NCI-H345 treated with DMSO at 0.1 percent for 48 hours (cell line): ENCODE results near the gene CSF1R.

Experiments
- DNase-seq: peaks from one replicate; lab custom pipeline; 2025; ENCODE audit not compliant: unreplicated experiment; lab: John Stamatoyannopoulos, UW

The CSF1R gene

GRCh38 chr5:150085950-150086715, at the start of gene CSF1R:
TSS of gene CSF1R (minus strand) at chr5:150086554. CDS start at chr5:150086427, 127 bp downstream.
- DNase-seq, result no peak

DNA sequence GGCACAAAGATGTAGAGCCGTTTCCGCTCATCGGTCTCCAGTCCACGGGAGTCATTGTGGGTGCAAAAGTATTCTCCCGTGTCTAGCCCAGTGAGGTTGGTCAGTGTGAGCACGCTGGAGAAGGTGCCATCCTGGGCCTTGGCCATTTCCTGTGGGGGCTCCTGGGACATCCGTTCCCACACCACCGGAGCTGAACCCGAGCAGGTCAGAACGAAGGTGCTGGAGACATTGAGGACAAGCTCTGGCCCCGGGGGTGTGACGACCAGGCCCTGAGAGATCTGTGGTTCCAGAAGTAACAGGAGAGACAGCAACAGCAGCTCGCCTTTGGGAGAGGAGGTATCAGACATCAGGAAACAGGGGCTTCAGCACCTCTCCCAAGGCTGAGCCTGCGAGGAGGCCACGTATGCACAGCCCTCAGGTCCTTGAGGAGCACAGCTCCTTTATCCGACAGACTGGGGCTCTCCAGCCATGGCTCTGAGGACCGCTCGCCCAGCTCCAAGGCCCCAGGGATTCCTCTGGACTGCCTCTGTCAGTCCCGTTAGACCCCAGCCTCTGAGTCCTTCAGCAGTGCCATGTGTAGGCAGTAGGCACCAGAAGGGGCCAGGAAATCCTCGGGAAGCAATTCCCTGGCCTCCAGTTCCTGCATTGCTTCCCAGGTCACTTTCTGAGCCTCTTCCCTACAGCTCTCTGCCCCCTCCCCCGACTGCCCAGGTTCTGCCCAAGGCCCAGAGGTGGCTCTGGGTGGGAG, 49.4 kb upstream of the CSF1R start:
- no peak for DNase-seq

DNA sequence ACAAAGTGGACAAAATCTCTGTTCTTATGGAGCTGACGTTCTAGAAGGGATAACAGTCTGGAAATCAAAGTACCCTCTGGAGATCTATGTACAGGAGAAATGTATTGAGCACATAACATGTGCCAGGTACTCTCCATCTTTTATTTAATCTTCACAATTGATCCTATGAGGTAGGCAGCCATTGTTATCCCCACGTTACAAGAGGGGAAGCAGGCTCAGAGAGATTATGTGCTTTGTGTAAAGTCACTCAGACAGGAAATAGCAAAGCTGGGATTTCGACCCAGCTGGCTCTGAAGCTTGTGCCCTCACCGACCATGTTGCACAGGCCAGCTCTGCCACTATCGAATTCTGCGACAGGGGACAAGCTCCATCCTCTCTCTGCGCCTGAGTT, 47.8 kb upstream of the CSF1R start:
- DNase-seq, result no peak

DNA sequence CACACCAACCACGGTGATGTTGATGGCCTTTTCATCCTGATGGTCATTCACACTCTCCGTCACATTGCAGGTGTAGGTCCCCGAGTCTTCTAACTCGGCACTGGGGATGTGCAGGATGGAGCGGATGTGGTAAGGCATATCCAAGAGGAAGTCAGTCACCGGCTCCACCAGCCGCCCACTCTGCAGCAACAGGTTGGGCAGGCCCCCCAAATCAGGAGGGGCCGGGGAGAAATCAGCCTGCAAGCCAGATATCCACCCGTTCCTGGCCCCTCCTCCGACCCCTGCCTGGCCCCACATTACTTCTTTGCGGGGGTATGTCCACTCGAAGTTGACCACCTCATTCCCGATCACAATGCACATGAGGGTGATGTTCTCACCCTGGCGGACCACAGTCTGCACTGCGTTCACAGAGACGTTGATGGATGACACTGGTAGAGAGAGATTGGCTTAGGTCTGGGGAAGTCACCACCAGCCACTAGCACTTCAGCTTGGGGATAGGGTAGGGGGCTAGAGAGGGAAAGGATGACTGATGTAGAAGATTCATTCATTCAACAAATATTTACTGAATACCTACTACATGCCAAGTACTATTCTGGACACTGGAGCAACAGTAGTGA, 47.3 kb upstream of the CSF1R start:
- no peak for DNase-seq

- no peak for DNase-seq
These were observed 46.4 kb upstream of the CSF1R start for GRCh38 chr5:150132740-150133139.

- no peak for DNase-seq
These were observed 45.8 kb upstream of the CSF1R start for GRCh38 chr5:150131978-150132694.

- no peak for DNase-seq
These were observed 45.1 kb upstream of the CSF1R start for GRCh38 chr5:150131461-150131860.

- no peak for DNase-seq
These were observed 44.2 kb upstream of the CSF1R start for GRCh38 chr5:150130493-150130922.

DNA sequence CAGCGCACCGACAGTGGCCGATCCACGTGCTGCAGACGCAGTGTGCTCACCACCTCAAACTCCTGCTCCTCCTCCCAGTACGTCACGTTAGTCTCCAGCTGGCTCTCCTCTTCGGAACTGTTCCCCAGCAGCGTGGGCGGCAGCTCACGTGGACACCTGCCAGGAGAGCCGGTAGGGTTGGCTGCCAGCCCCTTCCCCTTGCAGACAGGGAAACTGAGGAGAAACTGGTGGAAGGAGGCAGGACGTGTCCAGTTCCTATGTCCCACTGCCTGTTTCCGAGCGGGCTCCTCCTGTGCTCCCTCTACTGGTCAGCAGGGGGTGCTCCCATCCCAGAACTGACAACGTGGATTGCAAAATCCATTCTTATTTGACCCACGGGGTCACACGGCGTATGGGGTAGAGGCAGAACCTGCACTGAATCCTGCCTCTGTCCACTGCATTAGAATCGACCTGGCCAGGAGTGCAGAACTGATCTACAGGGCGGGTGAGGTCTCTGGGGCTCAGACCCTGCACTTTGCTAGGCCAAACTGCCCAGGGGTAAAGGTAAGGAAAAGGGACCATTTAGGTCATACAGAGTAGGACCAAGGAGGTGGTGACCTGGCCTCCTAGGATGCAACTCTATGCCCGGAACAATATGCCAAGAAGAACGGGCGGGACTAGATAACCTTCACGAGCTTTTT, 43.6 kb upstream of the CSF1R start:
- DNase-seq, result no peak

GRCh38 chr5:150129454-150129812, 43.1 kb upstream of the CSF1R start:
- no peak for DNase-seq

GRCh38 chr5:150126921-150127265, 40.5 kb upstream of the CSF1R start:
- no peak for DNase-seq

- no peak for DNase-seq
These were observed 40.0 kb upstream of the CSF1R start for GRCh38 chr5:150126199-150126920.

DNA sequence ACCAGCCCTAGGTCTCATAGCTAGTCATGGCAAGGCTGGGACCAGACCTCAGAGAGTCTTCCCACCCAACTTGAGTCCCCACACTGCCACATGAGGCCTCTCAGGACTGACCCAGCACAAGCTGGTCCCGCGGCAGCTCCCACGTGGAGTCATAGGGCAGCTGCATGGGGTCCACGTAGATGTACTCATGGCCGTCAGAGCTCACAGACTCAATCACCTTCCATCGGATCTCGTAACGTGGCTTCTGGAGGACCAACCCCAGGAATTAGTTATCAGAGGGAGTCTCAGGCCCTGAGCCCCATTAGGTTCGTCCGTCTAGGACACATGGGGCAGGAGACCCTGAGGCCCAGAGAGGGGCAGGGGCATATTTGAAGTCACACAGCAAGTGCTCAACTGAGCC, 39.0 kb upstream of the CSF1R start:
- no peak for DNase-seq

DNA sequence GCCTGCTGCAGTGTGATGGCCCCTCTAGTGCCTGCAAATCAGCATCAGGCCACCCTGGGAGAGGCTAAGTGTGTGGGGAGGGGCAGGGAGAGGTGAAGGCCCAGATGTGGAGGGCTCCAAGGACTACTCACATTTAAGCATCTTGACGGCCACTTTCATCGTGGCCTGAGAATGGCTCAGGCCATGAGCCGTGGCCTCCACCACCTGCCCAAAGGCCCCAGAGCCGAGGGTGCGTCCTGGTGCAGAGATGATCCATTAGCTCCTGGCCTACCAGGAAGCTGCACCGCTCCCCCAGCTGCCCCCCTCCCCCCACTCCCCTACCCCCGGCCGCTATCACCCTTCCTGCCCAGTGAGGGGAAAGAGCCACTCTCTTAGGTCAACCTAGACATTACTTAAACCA, 38.2 kb upstream of the CSF1R start:
- no peak for DNase-seq

DNA sequence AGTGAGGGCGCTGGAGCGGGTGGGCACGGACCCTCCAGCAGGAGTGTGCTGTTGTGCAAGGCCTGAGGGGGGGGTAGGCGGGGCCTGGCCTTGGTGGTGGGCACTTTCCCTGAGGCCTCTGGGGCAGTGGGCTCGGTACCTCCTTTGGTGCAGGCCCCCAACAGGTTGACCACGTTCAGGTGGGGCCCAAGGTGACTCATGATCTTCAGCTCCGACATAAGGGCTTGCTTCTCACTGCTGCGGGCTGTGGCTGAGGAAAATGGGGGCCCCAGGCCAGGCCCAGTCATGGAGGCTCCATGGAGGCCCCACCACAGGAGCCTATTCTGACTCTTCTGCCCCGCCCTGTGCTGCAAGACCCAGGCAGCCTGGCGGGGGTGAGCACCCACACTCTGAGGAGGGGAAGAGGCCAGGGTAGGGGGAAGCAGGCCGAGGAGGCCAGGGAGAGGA, 37.8 kb upstream of the CSF1R start:
- no peak for DNase-seq

- no peak for DNase-seq
These were observed 37.2 kb upstream of the CSF1R start for GRCh38 chr5:150123542-150123941.

DNA sequence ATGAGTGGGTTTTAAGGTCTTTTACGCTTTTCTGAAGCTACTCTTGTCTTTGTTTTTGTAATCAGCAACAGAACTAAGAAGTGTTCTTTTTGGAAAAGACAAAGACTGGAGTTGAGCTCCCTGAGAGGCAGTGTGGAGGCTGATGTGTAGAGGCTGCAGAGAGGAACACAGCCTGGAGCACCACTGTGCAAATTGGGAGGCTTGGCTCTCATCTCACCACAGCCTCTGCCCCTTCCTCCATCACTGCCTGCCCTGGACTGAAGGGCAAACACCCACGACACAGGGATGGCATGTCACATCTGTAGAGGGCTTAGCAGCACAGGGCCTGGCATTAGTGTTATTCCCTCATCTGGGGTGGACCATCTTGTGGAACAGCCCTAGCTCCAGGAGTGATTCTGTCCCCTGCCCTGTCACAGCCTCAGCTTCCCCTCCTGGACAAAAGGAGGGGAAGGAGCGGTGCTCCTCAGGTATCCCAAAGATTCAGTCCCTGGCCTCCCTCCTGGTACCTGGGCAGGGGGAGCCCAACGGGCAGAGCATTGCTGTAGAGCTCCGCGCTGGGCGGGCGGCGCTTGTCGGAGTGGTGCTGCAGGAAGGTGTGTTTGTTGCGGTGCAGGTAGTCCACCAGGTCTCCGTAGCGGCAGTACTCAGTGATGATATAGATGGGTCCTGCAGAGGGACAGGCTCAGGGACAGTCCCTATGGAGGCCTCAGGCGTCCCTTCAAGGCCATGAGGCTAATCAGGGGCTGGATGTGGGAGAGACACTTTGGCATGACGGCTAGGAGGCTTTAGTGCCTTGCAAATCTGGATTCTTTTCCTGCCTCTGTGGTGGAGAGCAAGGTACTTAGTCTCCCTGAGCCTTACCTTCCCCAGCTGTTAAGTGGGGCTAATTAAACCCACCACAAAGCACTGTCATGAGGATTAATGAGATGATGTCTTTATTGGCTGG, 36.5 kb upstream of the CSF1R start:
- DNase-seq, result no peak

- DNase-seq, result no peak
These were observed 35.8 kb upstream of the CSF1R start for GRCh38 chr5:150122158-150122510.

GRCh38 chr5:150121448-150122157, 35.2 kb upstream of the CSF1R start:
- no peak for DNase-seq
